HepG2 (cell line): ENCODE measurements around the gene FBXW8. TPM values are rescaled to one million over a fixed set of nuclear protein-coding genes. Genes with fewer than 3 reads are reported as not detected.

Experiments
- CBX1 ChIP-seq: IDR thresholded peaks from one replicate; pipeline ENCODE4 v1.6.1; 2016; ENCODE audit warnings: antibody characterized with exemption, low read depth
- IRF2 ChIP-seq: IDR thresholded peaks from 2 replicates; pipeline ENCODE4 v1.6.1; 2018; ENCODE audit warnings: missing genetic modification reagents, missing compliant biosample characterization
- JARID2 ChIP-seq: sonication (generic); formaldehyde crosslinking; IDR thresholded peaks from 2 replicates; pipeline ENCODE4 v1.8.1; 2023; ENCODE audit warnings: missing genetic modification reagents, inconsistent platforms; ENCODE audit not compliant: insufficient replicate concordance
- MEF2D ChIP-seq: sonication (generic); formaldehyde crosslinking; IDR thresholded peaks from 2 replicates; pipeline ENCODE4 v1.5.1; 2020; ENCODE audit warnings: mild to moderate bottlenecking, missing genetic modification reagents
- STAG1 ChIP-seq: sonication (generic); formaldehyde crosslinking; IDR thresholded peaks from 2 replicates; pipeline ENCODE4 v1.4.0; 2020; ENCODE audit warnings: missing genetic modification reagents
- ZNF451 ChIP-seq: sonication (generic); formaldehyde crosslinking; IDR thresholded peaks from 2 replicates; pipeline ENCODE4 v1.5.0; 2020; ENCODE audit warnings: mild to moderate bottlenecking, missing genetic modification reagents
- ZNF547 ChIP-seq: sonication (generic); formaldehyde crosslinking; IDR thresholded peaks from 2 replicates; pipeline ENCODE4 v1.5.1; 2020; ENCODE audit warnings: mild to moderate bottlenecking, missing genetic modification reagents
- ZNF660 ChIP-seq: sonication (generic); formaldehyde crosslinking; IDR thresholded peaks from 2 replicates; pipeline ENCODE4 v1.5.1; 2020; ENCODE audit warnings: mild to moderate bottlenecking, low read depth, missing genetic modification reagents, borderline replicate concordance
- ZNF672 ChIP-seq: sonication (generic); formaldehyde crosslinking; IDR thresholded peaks from 2 replicates; pipeline ENCODE4 v1.8.1; 2022; ENCODE audit warnings: missing genetic modification reagents
- polyA plus RNA-seq, 8 experiments: library from polyadenylated mRNA; depleted of rRNA in 3 of 8; stranded (reverse) in 7 of 8; unstranded in 1 of 8; fragments of >200 nt; fragmentation: Illumina TruSeq in 4 of 8; extraction: Trizol in 4 of 8; gene quantifications; 2 replicates each; pipeline versions ENCODE4 v1.2.1 to v1.2.3, GENCODE V29; 2011 to 2016; ENCODE audit warnings: low read depth in 4 of 8, missing spikeins in 1 of 8, mixed read lengths in 1 of 8; ENCODE audit not compliant: insufficient read depth in 1 of 8
- total RNA-seq, 5 experiments: library from RNA; depleted of rRNA; stranded (reverse); fragments of >200 nt; fragmentation: Illumina TruSeq; extraction: Trizol; gene quantifications; 2 replicates each; pipeline ENCODE4 v1.2.3, GENCODE V29; 2016; ENCODE audit warnings: low read depth in 1 of 5
- TF ChIP-seq, protein P1 (sequence below): IDR thresholded peaks from 2 replicates; pipeline ENCODE4 v1.6.1; 2016; ENCODE audit warnings: mild to moderate bottlenecking
- TF ChIP-seq, protein P2 (sequence below): sonication (generic); formaldehyde crosslinking; IDR thresholded peaks from 2 replicates; pipeline ENCODE4 v1.5.0; 2020; ENCODE audit warnings: mild to moderate bottlenecking, missing genetic modification reagents
- TF ChIP-seq, protein P3 (sequence below): sonication (generic); formaldehyde crosslinking; IDR thresholded peaks from 2 replicates; pipeline ENCODE4 v1.4.0; 2020; ENCODE audit warnings: mild to moderate bottlenecking, missing genetic modification reagents
- TF ChIP-seq, protein P4 (sequence below): sonication (generic); formaldehyde crosslinking; IDR thresholded peaks from 2 replicates; pipeline ENCODE4 v1.4.0; 2020; ENCODE audit warnings: mild to moderate bottlenecking, missing genetic modification reagents
- TF ChIP-seq, protein P5 (sequence below): sonication (generic); formaldehyde crosslinking; IDR thresholded peaks from 2 replicates; pipeline ENCODE4 v1.9.0; 2022; ENCODE audit warnings: missing genetic modification reagents, mild to moderate bottlenecking, borderline replicate concordance

FBXW8 gene
- total and polyA plus RNA-seq, 2 of the 13 experiments (the other 11 are each of a cell fraction or from before 2014, with no cell fraction given), result 5.1 to 5.9 TPM

DNA sequence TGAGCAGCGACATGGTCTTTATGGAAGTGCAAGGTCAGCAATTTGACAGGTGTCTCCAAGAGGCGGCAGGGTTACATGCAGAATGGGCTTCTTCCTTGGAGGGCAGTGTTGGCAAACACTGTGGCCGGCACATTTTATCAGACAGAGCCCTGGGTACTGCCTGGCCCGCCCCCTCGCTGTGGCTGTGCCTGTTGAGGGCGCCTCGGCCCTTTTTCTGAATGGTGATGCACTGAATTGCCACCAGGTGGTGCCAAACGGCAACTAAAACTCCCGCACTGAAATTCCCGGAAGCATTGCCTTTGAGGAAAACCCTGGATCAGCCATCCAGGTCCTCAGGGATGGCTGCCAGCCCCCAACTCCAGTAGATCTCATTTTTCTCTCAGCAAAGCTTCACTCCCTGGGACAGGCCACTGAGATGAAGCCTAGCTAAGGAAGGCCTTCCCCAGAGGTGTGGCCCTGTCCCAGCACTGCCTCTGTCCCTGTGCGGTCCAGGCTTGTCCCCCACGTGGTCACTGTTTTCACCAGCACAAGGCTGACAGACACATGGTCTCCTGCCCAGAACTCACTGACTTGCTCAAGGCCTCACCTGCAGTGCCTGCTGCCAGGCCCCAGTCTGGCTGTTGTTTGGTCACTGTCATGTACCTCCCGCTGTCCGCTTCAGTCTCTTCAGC, 114.9 kb downstream of the FBXW8 start (continued):
- TF ChIP-seq, protein P1, sequence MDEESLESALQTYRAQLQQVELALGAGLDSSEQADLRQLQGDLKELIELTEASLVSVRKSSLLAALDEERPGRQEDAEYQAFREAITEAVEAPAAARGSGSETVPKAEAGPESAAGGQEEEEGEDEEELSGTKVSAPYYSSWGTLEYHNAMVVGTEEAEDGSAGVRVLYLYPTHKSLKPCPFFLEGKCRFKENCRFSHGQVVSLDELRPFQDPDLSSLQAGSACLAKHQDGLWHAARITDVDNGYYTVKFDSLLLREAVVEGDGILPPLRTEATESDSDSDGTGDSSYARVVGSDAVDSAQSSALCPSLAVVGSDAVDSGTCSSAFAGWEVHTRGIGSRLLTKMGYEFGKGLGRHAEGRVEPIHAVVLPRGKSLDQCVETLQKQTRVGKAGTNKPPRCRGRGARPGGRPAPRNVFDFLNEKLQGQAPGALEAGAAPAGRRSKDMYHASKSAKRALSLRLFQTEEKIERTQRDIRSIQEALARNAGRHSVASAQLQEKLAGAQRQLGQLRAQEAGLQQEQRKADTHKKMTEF (CRISPR knock-in tag), result peak; percentile 45; the same call in 1 of the 2 replicates
- TF ChIP-seq JARID2 (peak; percentile 53), CBX1 (no peak), MEF2D (CRISPR knock-in tag) (peak; percentile 45; the same call in 1 of the 2 replicates), ZNF547 (no peak), ZNF451 (CRISPR knock-in tag) (no peak), ZNF660 (no peak), IRF2 (peak; percentile 37; the same call in 1 of the 2 replicates), STAG1 (CRISPR knock-in tag) (peak; percentile 93), ZNF672 (CRISPR knock-in tag) (no peak)
- TF ChIP-seq, protein P2, sequence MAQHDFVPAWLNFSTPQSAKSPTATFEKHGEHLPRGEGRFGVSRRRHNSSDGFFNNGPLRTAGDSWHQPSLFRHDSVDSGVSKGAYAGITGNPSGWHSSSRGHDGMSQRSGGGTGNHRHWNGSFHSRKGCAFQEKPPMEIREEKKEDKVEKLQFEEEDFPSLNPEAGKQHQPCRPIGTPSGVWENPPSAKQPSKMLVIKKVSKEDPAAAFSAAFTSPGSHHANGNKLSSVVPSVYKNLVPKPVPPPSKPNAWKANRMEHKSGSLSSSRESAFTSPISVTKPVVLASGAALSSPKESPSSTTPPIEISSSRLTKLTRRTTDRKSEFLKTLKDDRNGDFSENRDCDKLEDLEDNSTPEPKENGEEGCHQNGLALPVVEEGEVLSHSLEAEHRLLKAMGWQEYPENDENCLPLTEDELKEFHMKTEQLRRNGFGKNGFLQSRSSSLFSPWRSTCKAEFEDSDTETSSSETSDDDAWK, result no peak
- TF ChIP-seq, protein P3, sequence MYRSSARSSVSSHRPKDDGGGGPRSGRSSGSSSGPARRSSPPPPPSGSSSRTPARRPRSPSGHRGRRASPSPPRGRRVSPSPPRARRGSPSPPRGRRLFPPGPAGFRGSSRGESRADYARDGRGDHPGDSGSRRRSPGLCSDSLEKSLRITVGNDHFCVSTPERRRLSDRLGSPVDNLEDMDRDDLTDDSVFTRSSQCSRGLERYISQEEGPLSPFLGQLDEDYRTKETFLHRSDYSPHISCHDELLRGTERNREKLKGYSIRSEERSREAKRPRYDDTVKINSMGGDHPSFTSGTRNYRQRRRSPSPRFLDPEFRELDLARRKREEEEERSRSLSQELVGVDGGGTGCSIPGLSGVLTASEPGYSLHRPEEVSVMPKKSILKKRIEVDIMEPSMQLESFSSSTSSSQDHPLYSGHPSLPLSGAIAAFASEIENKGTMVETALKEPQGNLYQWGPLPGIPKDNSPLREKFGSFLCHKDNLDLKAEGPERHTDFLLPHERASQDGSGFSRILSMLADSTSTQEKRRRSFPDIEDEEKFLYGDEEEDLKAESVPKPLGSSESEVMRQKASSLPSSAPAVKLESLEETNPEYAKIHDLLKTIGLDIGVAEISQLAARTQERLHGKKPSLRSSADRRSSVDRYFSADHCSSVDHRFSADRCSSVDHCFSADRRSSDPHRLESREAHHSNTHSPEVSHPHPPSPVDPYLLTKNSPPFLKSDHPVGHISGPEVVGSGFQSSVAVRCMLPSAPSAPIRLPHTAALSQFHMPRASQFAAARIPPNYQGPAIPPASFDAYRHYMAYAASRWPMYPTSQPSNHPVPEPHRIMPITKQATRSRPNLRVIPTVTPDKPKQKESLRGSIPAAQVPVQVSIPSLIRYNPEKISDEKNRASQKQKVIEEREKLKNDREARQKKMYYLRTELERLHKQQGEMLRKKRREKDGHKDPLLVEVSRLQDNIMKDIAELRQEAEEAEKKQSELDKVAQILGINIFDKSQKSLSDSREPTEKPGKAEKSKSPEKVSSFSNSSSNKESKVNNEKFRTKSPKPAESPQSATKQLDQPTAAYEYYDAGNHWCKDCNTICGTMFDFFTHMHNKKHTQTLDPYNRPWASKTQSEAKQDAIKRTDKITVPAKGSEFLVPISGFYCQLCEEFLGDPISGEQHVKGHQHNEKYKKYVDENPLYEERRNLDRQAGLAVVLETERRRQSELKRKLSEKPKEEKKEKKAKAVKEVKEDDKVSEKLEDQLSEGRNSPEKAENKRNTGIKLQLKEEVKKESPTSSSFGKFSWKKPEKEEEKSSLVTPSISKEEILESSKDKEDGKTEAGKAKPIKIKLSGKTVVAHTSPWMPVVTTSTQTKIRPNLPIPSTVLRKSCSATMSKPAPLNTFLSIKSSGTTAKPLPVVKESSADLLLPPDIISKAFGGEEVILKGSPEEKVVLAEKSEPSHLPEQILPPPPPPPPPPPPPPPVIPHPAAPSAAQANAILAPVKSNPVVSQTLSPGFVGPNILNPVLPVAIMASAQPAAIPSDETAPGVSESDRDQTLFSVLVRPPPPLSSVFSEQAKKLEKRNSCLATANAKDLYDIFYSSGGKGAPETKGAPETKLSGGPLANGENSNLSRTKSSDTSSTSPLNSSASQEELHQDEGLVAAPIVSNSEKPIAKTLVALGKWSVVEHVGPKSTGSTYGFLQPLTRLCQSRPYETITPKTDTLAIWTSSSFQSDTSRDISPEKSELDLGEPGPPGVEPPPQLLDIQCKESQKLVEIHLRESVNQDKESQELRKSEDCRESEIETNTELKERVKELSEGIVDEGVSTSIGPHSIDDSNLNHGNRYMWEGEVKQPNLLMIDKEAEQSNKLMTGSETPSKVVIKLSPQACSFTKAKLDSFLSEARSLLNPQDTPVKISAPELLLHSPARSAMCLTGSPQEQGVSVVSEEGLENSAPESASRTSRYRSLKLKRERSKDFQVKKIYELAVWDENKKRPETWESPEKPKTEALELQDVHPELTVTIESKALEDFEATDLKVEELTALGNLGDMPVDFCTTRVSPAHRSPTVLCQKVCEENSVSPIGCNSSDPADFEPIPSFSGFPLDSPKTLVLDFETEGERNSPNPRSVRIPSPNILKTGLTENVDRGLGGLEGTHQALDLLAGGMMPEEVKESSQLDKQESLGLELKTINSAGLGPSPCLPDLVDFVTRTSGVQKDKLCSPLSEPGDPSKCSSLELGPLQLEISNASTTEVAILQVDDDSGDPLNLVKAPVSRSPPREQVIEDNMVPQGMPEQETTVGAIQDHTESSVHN (CRISPR knock-in tag), result no peak
- TF ChIP-seq, protein P4, sequence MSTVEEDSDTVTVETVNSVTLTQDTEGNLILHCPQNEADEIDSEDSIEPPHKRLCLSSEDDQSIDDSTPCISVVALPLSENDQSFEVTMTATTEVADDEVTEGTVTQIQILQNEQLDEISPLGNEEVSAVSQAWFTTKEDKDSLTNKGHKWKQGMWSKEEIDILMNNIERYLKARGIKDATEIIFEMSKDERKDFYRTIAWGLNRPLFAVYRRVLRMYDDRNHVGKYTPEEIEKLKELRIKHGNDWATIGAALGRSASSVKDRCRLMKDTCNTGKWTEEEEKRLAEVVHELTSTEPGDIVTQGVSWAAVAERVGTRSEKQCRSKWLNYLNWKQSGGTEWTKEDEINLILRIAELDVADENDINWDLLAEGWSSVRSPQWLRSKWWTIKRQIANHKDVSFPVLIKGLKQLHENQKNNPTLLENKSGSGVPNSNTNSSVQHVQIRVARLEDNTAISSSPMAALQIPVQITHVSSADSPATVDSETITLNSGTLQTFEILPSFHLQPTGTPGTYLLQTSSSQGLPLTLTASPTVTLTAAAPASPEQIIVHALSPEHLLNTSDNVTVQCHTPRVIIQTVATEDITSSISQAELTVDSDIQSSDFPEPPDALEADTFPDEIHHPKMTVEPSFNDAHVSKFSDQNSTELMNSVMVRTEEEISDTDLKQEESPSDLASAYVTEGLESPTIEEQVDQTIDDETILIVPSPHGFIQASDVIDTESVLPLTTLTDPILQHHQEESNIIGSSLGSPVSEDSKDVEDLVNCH (CRISPR knock-in tag), result no peak
- TF ChIP-seq, protein P5, sequence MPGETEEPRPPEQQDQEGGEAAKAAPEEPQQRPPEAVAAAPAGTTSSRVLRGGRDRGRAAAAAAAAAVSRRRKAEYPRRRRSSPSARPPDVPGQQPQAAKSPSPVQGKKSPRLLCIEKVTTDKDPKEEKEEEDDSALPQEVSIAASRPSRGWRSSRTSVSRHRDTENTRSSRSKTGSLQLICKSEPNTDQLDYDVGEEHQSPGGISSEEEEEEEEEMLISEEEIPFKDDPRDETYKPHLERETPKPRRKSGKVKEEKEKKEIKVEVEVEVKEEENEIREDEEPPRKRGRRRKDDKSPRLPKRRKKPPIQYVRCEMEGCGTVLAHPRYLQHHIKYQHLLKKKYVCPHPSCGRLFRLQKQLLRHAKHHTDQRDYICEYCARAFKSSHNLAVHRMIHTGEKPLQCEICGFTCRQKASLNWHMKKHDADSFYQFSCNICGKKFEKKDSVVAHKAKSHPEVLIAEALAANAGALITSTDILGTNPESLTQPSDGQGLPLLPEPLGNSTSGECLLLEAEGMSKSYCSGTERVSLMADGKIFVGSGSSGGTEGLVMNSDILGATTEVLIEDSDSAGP (CRISPR knock-in tag), result peak; percentile 29; the same call in 1 of the 2 replicates
